Fibroblast of skin of abdomen (primary cell): ENCODE data around the gene UPP2. TPM values are rescaled to one million over a fixed set of nuclear protein-coding genes. Genes with fewer than 3 reads are reported as not detected.

Experiments used
- DNase-seq: peaks from one replicate; pipeline ENCODE4 v3.0.0-alpha.2; 2013
- polyA plus RNA-seq, 2 experiments: library from polyadenylated mRNA; unstranded; fragments of 120-200 nt; gene quantifications; one replicate each; pipeline ENCODE4 v1.2.1, GENCODE V29; 2013; ENCODE audit not compliant: insufficient read length in 2 of 2

UPP2 gene
- polyA plus RNA-seq (2013, experiment 1 of 2; ENCODE audit: insufficient read length): not detected
- polyA plus RNA-seq (2013, experiment 2 of 2; ENCODE audit: insufficient read length): not detected

DNA sequence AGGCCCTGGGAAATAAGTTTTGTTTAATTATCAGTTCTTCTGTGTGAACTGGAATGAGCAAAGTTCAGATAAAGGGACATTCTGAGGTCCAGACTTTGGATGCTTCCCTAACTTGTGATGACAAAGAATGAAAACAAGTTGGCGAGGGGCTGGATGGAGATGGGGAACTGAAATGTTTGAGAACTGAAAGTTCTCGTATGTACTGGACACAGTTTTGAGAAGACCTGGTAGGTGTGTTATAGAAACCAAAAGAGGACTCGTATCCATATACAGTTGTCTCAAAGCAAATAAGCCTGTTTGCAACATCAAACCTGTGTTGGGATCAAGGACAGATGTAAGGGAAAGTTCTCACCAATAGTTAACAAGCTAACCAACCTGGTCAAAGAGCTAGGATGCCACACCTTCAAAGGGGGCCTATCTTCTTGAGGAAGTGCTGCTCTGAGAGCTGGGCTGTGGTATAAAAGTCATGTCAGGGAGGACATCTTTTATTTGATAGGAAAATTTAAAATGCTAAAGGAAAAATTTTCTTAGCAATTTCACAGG, at the start of gene UPP2:
Gene UPP2 (plus strand): TSS at position 493 of the 543 bp plus-strand sequence. CDS start 188 bp downstream, outside the sequence.
- DNase-seq: no peak

DNA sequence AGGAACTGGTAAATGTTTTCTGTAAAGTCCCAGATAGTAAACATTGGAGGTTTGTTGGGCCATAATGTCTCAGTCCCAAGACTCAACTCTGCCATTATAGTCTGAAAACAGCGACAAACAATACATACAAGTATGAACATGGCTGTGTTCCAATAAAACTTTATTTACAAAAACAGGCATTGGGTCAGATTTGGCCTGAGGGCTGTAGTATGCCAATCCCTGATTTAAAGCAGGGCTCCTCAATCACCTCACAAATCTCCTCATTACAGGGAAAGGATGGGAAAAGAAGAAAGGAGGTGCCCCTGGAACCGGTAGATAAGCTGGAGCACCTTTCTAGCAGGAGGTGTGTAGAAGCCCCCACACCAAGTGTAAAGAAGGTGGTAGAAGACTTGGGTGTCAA, 48.9 kb upstream of the UPP2 start:
- DNase-seq: no peak

DNA sequence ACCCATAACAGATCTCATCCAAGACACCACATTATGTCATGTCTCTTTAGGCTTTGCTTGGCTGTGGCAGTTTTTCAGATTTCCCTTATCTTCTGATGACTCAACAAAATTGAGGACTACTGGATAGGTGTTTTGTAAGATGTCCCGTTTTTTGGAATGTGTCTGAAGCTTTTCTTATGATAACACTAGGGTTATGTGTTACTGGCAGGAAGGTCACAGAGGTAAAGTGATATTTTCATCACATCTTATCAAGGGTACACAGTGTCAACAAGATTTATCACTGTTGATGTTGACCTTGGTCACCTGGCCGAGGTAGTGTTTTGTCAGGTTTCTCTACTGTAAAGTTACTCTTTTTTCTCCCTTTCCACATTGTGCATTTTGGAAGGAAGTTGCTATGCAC, 44.8 kb upstream of the UPP2 start:
- no peak for DNase-seq

DNA sequence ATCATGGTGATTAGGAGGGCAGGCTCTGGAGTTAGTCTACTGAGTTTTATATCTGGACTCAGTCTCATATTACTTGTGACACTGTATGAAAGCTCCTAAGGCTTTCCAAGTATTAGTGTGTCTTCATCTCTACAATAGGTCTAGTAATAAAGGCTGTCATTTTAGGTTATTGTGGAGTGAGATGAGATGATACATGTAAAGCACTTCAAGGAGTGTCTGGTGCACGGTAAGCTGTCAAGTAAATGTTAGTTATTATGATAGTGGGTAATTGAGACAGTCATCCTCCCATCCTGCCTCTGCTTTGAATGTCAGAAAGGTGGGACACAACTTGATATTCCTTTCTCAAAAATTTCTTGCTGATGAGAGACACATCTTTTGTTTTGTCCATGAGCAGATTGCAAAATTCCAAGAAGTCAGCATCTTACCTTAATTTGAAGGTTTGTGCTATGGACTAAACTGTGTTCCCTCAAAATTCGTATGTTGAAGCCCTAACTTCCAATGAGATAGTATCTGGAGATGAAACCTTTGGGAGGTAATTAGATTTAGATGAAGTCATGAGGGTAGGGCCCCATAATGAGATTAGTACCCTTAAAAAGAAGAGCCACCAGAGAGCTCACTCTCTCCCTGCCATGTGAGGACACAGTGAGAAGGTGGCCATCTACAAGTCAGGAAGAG, 41.4 kb upstream of the UPP2 start:
- no peak for DNase-seq

DNA sequence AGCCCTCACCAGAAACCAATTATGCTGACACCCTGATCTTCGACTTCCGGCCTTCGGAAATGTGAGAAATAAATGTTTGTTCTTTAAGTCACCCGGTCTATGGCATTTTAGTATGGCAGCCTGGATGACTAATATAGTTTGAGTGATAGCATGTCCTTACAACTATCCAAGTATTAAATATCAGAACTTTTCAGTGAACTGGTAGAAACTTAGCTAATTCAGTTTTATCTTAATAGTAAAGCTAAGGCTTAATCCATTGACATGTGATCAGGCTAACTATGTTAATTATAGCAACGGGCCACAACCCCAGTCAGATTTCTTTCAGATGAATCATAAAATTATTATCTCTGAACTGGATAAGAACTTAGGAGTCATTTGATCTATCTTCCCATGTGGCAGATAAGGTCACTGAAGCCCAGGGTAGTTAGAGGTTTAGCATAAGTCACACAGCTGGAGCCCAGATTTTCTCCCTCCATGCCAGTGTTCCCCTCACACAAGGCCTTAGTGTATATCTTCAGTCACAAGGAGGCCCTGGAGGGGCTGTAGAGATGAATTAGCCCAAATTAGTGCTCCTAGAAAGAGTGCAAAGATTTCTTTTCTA, 40.7 kb upstream of the UPP2 start:
- DNase-seq: peak; percentile 50

DNA sequence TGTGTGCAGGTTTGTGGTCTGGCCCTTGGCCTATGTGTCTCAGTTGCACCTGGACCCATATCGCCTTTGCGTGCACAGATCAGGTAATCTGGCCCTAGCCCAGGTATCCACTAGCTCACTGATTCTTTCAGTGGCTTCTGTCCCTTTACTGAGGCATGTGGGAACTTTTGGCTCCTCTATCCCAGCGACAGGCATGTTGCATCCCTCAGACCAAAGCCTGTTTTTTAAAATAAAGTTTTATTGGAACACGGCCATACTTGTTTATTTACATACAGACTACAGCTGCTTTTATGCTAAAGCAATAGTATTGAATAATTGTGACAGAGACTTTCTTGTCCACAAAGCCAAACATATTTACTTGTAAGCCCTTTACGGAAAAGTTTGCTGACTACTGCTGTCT, 39.9 kb upstream of the UPP2 start:
- DNase-seq: no peak

DNA sequence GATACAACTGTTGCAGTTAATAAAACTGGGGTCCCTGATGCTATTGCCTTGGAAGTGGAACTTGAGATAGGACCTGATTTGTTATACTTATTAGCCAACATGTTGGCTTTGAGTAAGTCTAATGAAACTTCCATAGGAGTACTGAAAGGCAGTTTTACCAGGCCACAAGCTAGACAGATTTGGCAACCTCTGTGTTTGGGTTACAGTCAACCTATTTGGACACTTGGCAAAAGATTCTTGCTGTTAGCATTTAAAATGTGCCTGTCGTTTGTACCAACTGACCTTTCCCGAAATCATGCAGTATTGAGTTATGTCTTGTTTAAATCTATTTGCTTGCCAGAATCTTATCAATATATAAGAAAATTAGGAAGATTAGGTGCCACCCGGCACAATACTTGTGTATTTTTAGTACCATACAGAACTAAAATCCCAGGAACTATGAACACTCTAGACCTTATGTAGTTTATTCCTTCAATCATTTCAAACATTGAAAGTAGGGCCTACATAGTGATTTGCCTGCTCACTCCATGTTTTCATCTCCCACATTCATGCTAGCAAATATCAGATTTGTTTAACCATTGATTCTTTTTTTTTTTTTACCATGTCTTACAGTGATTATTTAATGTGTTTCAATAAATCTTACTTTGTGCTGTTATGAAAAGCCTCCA, 35.5 kb upstream of the UPP2 start:
- no peak for DNase-seq

DNA sequence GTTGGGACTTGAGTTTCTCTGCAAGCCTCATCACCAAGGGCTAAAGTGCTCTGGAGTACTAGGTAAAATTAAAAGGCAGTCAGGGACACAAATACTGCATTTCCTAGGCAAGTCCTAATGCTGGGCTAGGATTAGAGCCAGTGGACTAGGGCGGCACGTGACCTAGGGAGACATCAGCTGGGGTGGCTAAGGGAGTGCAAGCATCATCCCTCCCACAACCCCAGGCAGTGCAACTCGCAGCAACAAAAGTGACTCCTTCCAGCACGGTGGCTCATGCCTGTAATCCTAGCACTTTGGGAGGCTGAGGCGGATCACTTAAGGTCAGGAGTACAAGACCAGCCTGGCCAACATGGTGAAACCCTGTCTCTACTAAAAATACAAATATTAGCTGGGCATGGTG, 30.7 kb upstream of the UPP2 start:
- DNase-seq: no peak

DNA sequence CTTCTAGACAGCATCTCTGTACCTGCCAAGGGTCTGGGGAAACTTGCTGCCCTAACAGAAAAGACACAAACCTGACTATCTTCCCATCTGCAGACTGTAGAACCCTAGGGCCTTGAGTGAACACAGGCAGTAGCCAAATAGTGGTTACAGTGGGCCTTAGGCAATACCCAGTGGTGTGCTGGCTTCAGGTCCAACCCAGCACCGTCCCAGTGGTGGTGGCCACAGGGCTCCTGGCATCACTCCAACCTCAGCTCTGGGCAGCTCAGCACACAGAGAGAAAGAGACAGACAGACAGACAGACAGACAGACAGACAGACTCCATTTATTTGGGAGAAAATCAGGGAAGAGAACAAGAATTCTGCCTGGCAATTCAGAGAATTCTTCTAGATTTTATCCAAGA, 29.3 kb upstream of the UPP2 start:
- no peak for DNase-seq

DNA sequence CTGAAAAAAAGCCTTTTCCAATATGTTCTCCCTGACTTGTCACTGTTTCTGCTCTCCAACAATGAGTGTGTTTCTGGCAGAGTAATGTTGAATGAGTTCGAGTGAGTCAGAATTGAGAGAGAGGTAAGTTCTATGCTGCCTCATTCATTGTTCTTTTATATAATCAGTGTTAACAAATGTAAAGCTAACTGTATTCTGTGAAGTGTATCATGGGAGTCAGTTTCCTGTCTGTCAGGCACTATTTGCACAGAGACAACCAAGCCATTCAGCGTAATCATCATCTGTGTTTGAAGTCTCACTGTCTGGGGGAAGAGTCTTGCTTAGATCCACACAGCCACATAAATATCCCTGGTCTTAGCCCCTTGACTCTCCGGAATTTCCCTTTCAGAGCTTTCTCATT, 22.0 kb upstream of the UPP2 start:
- DNase-seq: peak; percentile 37

DNA sequence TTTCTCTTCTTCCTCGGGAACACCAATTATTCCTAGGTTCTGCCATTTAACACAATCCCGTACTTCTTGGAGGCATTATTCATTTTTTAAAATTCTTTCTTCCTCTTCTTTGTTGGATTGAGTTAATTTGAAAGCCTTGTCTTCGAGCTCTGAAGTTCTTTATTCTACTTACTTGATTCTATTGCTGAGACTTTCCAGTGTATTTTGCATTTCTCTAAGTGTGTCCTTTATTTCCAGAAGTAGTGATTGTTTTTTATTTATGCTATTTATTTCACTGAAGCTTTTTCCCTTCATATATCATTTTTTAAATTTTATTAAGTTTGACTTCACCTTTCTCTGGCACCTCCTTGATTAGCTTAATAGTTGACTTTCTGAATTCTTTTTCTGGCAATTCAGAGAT, 13.6 kb upstream of the UPP2 start:
- no peak for DNase-seq

DNA sequence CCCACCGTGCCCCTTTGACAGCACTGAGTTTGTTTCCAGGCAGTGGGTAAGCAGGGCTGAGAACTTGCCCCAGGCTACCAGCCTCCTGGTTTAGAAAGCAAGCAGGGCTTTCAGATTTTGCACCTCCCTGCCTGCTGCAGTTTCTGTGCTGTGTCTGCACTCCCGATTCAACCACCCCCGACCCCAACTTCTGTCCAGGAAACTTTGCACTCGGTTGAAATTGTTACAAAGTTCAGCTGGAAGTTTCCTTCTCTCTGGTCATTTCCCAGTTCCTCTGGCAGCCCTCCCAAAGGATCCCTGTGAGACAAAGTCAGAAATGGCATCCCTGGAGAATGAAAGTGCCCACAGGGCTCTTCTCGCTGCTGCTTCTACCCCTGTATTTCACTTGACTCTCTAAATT, 12.4 kb upstream of the UPP2 start:
- DNase-seq: no peak

DNA sequence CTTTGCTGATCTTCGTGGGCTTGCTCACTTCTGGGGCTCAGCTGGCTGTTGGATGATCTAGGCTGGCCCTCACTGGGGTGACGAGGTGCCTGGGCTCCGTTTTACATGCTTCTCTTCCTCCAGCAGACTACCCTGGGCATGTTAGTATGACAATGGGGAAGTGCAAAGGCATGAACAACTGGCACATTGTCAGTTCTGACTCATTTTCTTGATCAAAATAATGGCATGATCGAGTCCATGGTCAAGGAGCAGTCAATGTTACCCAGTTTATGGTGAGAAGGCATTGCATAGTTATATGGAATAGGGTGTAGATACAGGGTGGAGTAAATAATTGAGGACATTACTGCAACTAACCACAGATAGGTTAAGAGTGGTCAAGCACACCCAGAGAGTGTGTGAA, 10.0 kb upstream of the UPP2 start:
- no peak for DNase-seq

DNA sequence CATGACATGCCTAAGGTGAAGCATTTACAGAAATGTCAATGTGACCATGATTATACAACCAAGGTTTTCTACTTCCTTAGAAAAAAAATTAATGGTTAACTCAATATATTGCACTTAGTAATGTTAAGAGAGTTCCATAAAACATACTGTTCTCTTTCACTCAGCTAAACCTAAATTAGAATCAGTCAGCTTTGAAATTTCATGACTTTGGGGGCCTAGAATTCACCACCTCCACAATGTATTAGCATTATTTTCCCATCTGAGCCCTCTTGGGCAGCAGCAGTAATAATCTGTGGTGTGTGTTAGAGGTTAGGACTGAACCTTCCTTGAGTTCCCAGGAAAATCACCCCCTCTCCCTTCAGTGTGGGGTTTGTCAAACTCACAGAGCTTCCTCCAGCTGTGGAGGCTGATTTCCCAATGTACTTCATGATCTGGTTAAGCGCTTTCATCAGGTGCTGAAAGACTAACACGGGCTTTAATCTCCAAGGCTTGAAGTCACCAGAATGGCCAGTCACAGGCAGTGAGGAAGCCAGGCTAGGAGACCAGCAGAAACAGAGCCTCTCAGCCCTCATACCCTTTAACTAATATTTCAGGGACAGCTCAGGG, 7.1 kb upstream of the UPP2 start:
- DNase-seq: no peak

DNA sequence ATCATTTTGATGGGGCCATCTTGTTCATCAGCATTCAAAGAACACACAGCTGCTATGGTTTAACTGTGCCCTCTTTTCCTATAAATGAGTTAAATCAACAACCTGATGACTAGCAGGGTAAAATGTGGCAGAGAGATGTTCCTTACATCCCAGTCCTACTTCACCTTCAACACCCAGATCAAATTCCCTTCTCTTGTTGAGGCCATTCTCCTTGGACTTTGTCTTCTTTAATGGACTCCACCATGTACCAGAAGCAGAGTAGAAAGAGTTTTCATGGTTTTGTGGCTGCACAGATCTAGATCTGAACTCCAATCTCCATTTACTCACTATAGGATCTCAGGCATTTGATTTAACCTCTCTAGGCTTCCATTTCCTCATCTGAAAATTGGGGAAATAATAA, 6.4 kb upstream of the UPP2 start:
- no peak for DNase-seq

DNA sequence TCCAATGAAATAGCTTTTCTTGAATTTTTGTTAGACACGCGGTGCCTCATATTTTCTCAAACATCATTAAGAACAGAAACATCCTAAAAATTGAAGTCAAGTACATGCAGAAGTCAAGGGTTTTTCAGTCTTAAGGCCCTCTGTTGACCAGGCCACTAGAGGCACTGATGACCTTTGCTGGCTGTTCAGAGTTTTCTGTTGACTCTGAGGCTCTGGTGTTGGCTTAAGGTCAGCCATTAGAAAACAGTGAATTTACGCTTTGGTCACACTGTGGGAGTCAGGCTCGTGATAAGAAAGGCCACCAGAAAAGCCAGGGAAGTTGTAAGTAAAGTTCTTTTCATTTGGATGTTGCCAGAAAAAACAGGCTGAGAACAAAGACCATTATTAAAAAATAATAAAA, 5.8 kb upstream of the UPP2 start:
- no peak for DNase-seq

DNA sequence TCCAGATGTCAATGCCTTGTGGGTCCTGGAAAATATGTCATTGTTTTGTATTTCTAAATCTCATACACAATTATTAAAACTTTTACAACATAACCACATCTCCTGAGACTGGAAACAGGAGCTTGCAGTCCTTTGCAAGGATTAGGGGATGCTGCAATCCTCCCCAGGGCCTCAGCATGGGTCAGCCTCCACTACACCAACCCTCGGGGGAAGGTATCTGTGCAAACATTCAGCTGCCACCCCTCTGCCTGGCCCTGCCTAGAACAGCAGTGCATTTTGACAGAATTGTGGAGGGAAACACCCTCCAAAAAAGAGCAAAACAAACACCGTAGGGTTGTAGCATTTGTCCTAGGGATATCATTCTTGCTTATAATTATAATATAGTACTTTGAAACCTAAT, 4.2 kb upstream of the UPP2 start:
- DNase-seq: no peak

DNA sequence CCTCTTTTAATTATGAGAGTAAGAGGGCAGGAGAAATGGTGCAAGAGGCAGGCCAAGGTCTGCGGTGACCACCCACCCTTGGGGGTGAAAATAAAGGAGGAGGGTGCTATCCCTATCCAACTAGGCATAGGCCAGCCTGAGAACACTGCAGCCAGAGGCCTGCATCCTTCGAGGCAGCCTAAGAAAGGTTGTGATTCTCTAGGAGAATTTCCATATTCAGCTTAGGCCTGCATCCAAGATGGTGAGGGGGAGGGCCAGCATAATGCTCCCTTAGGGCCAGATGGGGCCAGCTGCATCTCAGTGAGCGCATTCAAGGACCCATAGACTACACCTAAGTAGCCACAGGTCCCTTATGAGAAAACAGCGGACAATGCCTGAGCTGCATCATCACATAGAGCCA, 3.5 kb upstream of the UPP2 start:
- no peak for DNase-seq

DNA sequence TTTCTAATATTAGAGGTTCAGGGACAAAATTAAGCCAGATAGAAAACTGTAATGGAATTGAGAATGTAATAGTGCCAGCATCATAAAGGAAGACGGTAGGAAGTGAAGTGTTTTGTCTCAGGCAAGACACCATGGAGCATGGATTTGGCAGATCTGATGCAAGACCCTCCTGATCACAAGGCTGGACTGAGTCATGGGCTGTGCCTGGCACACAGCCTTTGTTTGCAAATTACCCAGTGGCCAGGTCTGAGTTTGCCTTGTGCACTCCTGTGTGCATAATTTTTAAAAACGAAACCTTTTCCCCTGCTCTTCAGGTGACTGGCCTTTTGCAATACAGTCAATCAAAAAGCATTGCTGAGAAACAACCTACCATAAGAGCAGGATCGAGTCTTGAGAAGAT, 2.0 kb upstream of the UPP2 start:
- peak; percentile 23 for DNase-seq

DNA sequence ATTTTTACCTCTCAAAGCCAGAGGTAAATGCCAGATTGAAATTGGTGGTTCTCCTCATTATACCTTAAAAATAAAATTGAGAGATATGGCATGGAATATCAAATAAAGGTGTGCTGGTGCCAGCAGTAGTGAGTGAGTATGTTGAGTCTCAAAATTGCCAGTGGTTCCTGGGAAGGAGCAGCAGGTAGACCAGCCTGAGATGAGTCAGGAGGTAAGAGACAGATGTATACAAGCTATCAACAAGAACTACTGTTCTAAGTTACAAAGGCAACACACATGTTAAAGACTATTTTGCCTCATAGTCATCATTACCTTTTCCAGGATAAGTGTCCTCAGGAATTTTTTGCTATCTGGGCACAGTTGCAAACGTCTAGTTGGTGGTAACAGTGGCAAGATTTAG, 1.3 kb upstream of the UPP2 start:
- no peak for DNase-seq

DNA sequence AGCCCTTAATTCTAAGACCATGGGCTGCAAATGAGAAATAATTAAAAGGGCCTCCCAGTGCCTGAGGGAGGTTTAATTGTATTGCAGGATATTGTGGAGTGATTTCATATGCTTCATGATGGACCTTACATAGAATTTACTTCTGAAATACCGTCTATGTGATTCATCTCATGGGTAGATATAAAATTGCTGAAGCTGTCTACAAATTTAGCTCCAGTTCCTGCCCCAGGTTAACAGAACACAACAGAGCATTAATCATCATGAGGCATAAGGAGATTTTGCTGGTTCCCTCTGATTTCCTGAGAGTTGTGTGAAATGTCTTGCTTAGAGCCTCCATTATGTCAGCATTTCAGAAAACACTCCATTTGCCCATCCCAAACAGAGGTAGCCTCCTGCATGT, 770 bp downstream of the UPP2 start:
- DNase-seq: peak; percentile 59

DNA sequence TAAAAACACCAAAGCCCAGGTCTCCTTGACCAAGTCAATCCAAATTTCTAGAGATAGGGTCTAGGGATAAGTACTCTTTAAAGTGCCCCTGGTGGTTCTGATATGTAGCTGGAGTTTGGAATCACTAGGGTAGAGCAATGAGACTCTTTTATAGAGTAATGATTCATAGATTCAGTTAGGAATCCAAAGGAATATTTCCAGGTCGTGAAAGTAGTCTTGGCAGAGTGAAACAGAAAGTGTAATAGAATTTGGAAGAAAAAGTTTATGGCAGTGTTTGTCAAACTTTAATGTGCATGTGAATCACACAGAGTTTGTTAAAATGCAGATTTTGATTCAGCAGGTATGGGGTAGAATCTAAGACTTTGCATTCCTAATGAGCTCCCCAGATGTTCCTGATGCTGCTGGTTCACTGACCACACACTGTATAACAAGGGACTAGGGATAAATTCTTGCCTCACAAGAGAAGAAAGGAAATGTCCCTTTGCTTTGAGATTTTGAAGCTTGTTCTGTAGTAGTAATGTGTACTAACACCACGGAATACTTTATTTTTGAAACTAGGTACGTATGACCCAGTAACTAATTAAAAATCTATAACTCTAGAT, 1.8 kb downstream of the UPP2 start:
- peak; percentile 16 for DNase-seq

DNA sequence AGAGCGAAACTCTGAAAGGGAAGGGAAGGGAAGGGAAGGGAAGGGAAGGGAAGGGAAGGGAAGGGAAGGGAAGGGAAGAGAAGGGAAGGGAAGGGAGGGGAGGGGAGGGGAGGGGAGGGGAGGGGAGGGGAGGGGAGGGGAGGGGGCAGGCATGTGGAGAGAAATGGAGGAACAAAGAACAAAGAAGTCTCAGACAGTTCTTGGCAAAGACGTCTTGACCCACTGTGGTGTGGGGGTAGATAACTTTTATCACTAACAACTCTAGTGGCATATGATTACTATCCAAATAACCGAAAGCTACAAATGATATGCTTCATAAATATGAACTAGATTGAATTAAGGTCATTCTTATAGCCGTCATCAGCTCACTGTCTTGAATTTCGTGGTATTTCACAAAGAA, 3.2 kb downstream of the UPP2 start:
- no peak for DNase-seq
